ENCODE measurements around the gene EDA.

DNA sequence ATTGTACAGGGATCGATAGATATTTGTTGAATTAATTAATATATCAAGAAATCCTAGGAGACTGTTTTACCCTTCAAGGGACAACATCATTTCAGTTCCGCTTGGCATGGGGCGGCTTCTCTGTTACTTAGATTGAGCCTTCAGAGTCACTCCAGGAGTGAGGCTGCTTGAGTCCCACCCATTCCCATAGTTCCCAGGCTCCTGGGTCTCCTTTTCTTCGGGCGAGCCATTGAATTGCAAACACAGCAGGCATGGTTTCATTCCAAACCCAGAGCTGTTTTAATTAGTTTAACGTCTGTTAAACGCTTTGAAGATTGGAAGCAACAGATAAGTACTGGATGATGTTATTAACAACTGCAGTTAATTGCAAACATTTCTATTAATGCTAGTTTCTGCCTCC lies 571 bp upstream of the EDA start:
- TF ChIP-seq, protein P1, sequence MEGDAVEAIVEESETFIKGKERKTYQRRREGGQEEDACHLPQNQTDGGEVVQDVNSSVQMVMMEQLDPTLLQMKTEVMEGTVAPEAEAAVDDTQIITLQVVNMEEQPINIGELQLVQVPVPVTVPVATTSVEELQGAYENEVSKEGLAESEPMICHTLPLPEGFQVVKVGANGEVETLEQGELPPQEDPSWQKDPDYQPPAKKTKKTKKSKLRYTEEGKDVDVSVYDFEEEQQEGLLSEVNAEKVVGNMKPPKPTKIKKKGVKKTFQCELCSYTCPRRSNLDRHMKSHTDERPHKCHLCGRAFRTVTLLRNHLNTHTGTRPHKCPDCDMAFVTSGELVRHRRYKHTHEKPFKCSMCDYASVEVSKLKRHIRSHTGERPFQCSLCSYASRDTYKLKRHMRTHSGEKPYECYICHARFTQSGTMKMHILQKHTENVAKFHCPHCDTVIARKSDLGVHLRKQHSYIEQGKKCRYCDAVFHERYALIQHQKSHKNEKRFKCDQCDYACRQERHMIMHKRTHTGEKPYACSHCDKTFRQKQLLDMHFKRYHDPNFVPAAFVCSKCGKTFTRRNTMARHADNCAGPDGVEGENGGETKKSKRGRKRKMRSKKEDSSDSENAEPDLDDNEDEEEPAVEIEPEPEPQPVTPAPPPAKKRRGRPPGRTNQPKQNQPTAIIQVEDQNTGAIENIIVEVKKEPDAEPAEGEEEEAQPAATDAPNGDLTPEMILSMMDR (conservative IDR thresholded peaks at IDR 0.05 in 1 of 2, IDR thresholded peaks at IDR 0.05 in 1 of 2; ENCODE audit: extremely low read depth in 1 of 2, insufficient read depth in 1 of 2, low read depth in 1 of 2, low read length in 2 of 2): no peak
- TF ChIP-seq EZH2 (IDR thresholded peaks at IDR 0.05; ENCODE audit: borderline replicate concordance, low read length): no peak

Data from mammary epithelial cell (primary cell).